ENCODE results near the gene CCL26.

The CCL26 gene

DNA sequence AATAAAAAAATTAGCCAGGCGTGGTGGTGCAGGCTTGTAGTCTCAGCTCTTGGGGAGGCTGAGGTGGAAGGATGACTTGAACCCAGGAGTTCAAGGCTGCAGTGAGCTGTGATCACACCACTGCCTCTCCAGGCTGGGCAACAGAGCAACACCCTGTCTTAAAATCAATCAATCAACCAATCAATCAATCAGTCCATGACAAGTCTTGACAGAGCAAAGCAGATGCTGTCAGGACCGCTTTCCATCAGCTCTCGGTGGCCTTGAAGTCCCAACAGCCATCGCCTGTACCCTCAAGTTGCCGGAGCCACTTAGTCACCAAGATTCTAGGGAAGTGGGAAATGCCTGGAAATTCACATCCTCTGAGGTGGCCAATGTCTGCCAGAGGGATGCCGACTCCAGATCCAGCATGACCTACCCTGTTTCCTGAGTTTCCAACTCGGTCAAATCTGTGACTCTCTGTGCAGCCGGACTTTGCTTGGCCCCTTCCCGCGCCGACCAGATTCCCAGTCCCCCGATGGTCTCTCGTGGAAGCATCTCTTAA, 42.5 kb upstream of the CCL26 start:
- TF ChIP-seq ZNF565 (CRISPR knock-in tag; conservative IDR thresholded peaks at IDR 0.05; ENCODE audit: low read depth) (no peak), ZFP30 (CRISPR knock-in tag; IDR thresholded peaks at IDR 0.05) (no peak), PPARA (CRISPR knock-in tag; IDR thresholded peaks at IDR 0.05; ENCODE audit: borderline replicate concordance) (no peak), CSDC2 (CRISPR knock-in tag; IDR thresholded peaks at IDR 0.05) (no peak), ARNTL (CRISPR knock-in tag; IDR thresholded peaks at IDR 0.05; ENCODE audit: borderline replicate concordance, low read depth) (no peak), ESRRG (CRISPR knock-in tag; IDR thresholded peaks at IDR 0.05) (no peak)
- TF ChIP-seq, protein P1, sequence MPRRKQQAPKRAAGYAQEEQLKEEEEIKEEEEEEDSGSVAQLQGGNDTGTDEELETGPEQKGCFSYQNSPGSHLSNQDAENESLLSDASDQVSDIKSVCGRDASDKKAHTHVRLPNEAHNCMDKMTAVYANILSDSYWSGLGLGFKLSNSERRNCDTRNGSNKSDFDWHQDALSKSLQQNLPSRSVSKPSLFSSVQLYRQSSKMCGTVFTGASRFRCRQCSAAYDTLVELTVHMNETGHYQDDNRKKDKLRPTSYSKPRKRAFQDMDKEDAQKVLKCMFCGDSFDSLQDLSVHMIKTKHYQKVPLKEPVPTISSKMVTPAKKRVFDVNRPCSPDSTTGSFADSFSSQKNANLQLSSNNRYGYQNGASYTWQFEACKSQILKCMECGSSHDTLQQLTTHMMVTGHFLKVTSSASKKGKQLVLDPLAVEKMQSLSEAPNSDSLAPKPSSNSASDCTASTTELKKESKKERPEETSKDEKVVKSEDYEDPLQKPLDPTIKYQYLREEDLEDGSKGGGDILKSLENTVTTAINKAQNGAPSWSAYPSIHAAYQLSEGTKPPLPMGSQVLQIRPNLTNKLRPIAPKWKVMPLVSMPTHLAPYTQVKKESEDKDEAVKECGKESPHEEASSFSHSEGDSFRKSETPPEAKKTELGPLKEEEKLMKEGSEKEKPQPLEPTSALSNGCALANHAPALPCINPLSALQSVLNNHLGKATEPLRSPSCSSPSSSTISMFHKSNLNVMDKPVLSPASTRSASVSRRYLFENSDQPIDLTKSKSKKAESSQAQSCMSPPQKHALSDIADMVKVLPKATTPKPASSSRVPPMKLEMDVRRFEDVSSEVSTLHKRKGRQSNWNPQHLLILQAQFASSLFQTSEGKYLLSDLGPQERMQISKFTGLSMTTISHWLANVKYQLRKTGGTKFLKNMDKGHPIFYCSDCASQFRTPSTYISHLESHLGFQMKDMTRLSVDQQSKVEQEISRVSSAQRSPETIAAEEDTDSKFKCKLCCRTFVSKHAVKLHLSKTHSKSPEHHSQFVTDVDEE (CRISPR knock-in tag; IDR thresholded peaks at IDR 0.05), result no peak
- peak; percentile 41 for ATAC-seq

DNA sequence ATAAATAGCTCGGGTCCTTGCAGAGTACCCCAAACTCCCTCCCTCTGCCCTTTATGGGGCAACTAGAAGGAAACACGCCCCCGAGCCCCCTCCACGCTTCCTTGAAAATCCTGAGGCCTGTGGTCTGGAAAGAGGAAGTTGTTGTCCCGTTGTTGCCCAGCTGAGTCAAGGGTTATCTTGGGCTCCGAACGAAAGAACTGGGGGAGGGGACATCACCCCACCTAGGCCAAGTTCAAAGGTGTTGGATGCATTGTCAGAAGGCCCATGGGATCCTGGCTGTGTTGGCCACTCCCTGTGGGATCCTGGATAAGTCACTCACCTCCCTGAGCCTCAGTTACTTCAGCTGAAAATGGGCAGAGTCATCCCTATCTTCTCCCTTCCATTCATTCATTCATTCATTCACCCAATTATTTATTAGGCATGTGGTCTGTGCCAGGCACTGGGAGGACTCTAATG, 41.8 kb upstream of the CCL26 start, which contains the start of gene CCL24:
TSS of gene CCL24 (minus strand) at position 26 of the 456 bp plus-strand sequence. CDS start 91 bp downstream, outside the sequence.
- ATAC-seq, result no peak
- TF ChIP-seq ZFP30 (CRISPR knock-in tag; IDR thresholded peaks at IDR 0.05) (no peak), SNAI2 (CRISPR knock-in tag; IDR thresholded peaks at IDR 0.05) (no peak), ZFP3 (CRISPR knock-in tag; IDR thresholded peaks at IDR 0.05) (no peak), BACH2 (CRISPR knock-in tag; IDR thresholded peaks at IDR 0.05; ENCODE audit: borderline replicate concordance) (no peak), ZC3H10 (CRISPR knock-in tag; IDR thresholded peaks at IDR 0.05) (no peak), OSR1 (CRISPR knock-in tag; IDR thresholded peaks at IDR 0.05) (no peak)

DNA sequence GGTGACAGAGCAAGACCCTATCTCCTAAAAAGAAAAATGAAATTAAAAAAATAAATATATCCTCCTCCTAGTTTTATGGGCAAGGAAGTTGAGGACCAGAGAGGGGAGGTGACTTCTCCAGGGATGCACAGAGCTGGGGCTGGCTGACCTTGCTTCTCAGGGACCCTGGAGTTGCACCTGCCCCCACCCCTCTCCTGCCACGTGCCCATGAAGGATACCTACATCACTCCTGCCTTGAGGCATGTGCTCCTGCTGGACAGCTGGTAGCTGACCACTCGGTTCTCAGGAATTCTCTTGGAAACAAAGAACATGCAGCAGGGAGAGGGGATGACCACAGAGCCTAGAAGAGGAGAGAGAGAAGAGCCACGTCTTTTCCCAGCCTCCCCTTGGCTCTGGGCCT, 41.1 kb upstream of the CCL26 start:
- TF ChIP-seq ZNF70 (CRISPR knock-in tag; IDR thresholded peaks at IDR 0.05) (no peak), ZFP3 (CRISPR knock-in tag; IDR thresholded peaks at IDR 0.05) (no peak), RARB (CRISPR knock-in tag; IDR thresholded peaks at IDR 0.05) (no peak), CSDC2 (CRISPR knock-in tag; IDR thresholded peaks at IDR 0.05) (no peak), ARNTL (CRISPR knock-in tag; IDR thresholded peaks at IDR 0.05; ENCODE audit: borderline replicate concordance, low read depth) (no peak), GLIS3 (CRISPR knock-in tag; IDR thresholded peaks at IDR 0.05) (no peak), ZNF8 (CRISPR knock-in tag; IDR thresholded peaks at IDR 0.05) (no peak), ZNF565 (CRISPR knock-in tag; conservative IDR thresholded peaks at IDR 0.05; ENCODE audit: low read depth) (no peak), TOX (CRISPR knock-in tag; IDR thresholded peaks at IDR 0.05; ENCODE audit: borderline replicate concordance) (no peak)
- TF ChIP-seq, protein P2, sequence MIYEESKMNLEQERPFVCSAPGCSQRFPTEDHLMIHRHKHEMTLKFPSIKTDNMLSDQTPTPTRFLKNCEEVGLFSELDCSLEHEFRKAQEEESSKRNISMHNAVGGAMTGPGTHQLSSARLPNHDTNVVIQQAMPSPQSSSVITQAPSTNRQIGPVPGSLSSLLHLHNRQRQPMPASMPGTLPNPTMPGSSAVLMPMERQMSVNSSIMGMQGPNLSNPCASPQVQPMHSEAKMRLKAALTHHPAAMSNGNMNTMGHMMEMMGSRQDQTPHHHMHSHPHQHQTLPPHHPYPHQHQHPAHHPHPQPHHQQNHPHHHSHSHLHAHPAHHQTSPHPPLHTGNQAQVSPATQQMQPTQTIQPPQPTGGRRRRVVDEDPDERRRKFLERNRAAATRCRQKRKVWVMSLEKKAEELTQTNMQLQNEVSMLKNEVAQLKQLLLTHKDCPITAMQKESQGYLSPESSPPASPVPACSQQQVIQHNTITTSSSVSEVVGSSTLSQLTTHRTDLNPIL (CRISPR knock-in tag; IDR thresholded peaks at IDR 0.05; ENCODE audit: low read depth), result no peak
- TF ChIP-seq, protein P3, sequence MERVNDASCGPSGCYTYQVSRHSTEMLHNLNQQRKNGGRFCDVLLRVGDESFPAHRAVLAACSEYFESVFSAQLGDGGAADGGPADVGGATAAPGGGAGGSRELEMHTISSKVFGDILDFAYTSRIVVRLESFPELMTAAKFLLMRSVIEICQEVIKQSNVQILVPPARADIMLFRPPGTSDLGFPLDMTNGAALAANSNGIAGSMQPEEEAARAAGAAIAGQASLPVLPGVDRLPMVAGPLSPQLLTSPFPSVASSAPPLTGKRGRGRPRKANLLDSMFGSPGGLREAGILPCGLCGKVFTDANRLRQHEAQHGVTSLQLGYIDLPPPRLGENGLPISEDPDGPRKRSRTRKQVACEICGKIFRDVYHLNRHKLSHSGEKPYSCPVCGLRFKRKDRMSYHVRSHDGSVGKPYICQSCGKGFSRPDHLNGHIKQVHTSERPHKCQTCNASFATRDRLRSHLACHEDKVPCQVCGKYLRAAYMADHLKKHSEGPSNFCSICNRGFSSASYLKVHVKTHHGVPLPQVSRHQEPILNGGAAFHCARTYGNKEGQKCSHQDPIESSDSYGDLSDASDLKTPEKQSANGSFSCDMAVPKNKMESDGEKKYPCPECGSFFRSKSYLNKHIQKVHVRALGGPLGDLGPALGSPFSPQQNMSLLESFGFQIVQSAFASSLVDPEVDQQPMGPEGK (CRISPR knock-in tag; IDR thresholded peaks at IDR 0.05; ENCODE audit: borderline replicate concordance), result no peak
- TF ChIP-seq, protein P4, sequence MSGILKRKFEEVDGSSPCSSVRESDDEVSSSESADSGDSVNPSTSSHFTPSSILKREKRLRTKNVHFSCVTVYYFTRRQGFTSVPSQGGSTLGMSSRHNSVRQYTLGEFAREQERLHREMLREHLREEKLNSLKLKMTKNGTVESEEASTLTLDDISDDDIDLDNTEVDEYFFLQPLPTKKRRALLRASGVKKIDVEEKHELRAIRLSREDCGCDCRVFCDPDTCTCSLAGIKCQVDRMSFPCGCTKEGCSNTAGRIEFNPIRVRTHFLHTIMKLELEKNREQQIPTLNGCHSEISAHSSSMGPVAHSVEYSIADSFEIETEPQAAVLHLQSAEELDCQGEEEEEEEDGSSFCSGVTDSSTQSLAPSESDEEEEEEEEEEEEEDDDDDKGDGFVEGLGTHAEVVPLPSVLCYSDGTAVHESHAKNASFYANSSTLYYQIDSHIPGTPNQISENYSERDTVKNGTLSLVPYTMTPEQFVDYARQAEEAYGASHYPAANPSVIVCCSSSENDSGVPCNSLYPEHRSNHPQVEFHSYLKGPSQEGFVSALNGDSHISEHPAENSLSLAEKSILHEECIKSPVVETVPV (CRISPR knock-in tag; IDR thresholded peaks at IDR 0.05), result no peak
- TF ChIP-seq, protein P1 (CRISPR knock-in tag; IDR thresholded peaks at IDR 0.05), result no peak
- TF ChIP-seq, protein P5, sequence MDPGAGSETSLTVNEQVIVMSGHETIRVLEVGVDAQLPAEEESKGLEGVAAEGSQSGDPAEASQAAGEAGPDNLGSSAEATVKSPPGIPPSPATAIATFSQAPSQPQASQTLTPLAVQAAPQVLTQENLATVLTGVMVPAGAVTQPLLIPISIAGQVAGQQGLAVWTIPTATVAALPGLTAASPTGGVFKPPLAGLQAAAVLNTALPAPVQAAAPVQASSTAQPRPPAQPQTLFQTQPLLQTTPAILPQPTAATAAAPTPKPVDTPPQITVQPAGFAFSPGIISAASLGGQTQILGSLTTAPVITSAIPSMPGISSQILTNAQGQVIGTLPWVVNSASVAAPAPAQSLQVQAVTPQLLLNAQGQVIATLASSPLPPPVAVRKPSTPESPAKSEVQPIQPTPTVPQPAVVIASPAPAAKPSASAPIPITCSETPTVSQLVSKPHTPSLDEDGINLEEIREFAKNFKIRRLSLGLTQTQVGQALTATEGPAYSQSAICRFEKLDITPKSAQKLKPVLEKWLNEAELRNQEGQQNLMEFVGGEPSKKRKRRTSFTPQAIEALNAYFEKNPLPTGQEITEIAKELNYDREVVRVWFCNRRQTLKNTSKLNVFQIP (CRISPR knock-in tag; IDR thresholded peaks at IDR 0.05; ENCODE audit: borderline replicate concordance, low read depth), result no peak
- no peak; the same call in 2 of the 3 replicates for ATAC-seq

Data from SK-N-SH treated with all-trans-retinoic acid at 6 μM for 48 hours (cell line).